Colonic mucosa (tissue), 4 donors: ENCODE measurements around the gene MPST. TPM values are rescaled to one million over a fixed set of nuclear protein-coding genes. Genes with fewer than 3 reads are reported as not detected.
"Not testable (repeated sequence)": the region's sequence is repeated elsewhere in the genome, so short reads cannot be mapped to it uniquely, and the experiment has no call there.

ENCODE experiments used
- DNase-seq: peaks from one replicate; pipeline ENCODE4 v3.0.0-alpha.2; 2020
- H3K27ac ChIP-seq: fragments of 200-600 bp; one replicate; pipeline ENCODE4 v1.8.0; 2021
- H3K27me3 ChIP-seq: fragments of 200-600 bp; one replicate; pipeline ENCODE4 v1.8.0; 2021
- H3K36me3 ChIP-seq: fragments of 200-600 bp; one replicate; pipeline ENCODE4 v1.8.0; 2021
- H3K4me1 ChIP-seq: fragments of 200-600 bp; one replicate; pipeline ENCODE4 v1.8.0; 2021; ENCODE audit warnings: mild to moderate bottlenecking
- H3K4me3 ChIP-seq: fragments of 200-600 bp; one replicate; pipeline ENCODE4 v1.8.0; 2021
- H3K9ac ChIP-seq, 2 donors: one replicate each; pipeline ENCODE4 v1.7.0; 2013; ENCODE audit warnings: control low read depth in 2 of 2, low read depth in 2 of 2, low read length in 2 of 2
- H3K9me3 ChIP-seq: fragments of 200-600 bp; one replicate; pipeline ENCODE4 v1.8.0; 2021
- intact Hi-C: fragments of 100-400 bp; cut with DNase I; formaldehyde crosslinking; loops from one replicate; pipeline ENCODE4 v1.14.1; 2022
- total RNA-seq, 2 donors: library from RNA; stranded (reverse); fragmentation: NEBNext Ultra II Directional in 1 of 2; extraction: Animal tissue kit (Norgen Biotek cat#: 25700) in 1 of 2; gene quantifications; one replicate each; pipeline ENCODE4 v1.2.1, GENCODE V29; 2021
- TF ChIP-seq, protein P1 (sequence below): fragments of 200-600 bp; IDR thresholded peaks from one replicate; pipeline ENCODE4 v1.8.0; 2022; ENCODE audit warnings: antibody characterized with exemption, mild to moderate bottlenecking
- donor health status: healthy.
- donor health status: DM: no; HTN: no; CAD: no.
- donor health status: DM: no; HTN: no; CAD: no.

MPST gene
- total RNA-seq, 2 donors from 2014 or later: 217 to 259 TPM

DNA sequence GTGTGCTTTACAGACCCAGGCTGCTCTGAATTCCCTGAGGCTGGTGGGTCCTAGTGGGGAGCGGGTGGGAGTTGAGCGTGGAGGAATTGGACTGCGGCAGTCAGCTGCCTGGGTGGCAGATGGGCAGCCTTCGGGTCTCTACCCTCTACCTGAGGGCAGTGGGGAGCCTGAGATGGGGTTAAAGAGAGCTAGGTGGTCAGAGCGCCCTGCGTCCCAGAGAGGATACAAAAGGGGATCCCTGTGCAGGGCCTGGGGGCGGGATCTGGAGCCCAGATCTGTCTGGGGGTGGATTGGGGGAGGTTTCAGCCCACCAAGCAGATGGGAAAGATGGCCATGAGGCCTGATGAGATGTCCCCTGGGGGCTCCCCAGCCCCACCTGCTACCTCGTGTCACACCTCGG, 50.2 kb downstream of the MPST start:
- no peaks in the 10 kb centered on the region for H3K4me1 ChIP-seq
- H3K27ac ChIP-seq: no peak overlapping the region
- peaks cover 10% of the 10 kb centered on the region for H3K27me3 ChIP-seq
- H3K9ac ChIP-seq: no peak overlapping the region
- intact Hi-C loops: no loop called here
- no peak overlapping the region for H3K4me3 ChIP-seq
- DNase-seq: no peak
- H3K36me3 ChIP-seq: no peaks in the 10 kb centered on the region
- TF ChIP-seq, protein P1, sequence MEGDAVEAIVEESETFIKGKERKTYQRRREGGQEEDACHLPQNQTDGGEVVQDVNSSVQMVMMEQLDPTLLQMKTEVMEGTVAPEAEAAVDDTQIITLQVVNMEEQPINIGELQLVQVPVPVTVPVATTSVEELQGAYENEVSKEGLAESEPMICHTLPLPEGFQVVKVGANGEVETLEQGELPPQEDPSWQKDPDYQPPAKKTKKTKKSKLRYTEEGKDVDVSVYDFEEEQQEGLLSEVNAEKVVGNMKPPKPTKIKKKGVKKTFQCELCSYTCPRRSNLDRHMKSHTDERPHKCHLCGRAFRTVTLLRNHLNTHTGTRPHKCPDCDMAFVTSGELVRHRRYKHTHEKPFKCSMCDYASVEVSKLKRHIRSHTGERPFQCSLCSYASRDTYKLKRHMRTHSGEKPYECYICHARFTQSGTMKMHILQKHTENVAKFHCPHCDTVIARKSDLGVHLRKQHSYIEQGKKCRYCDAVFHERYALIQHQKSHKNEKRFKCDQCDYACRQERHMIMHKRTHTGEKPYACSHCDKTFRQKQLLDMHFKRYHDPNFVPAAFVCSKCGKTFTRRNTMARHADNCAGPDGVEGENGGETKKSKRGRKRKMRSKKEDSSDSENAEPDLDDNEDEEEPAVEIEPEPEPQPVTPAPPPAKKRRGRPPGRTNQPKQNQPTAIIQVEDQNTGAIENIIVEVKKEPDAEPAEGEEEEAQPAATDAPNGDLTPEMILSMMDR: no peak
- H3K9me3 ChIP-seq: no peaks in the 10 kb centered on the region

DNA sequence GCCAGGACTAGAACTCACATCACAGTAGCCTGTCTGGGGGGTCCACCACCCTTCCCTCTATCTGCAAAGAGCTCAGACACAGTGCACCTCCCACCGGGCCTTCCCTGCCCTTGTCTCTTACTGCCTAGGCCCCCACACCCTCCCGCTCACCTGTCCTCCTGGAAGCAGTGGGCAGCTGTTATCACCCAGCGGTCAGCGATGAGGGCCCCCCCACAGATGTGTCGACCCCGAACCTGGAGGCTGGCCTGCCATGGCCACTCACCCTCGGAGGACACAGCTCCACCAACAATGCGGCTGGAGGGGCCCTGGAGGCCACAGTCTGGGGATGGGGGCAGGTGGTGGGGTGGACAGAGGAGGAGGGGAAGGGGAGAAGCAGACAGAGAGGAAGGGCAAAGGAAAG, 50.8 kb downstream of the MPST start:
- no peak for DNase-seq
- Histone ChIP-seq H3K4me3 (no peak overlapping the region), H3K9ac (no peak overlapping the region), H3K27ac (no peak overlapping the region), H3K9me3 (no peaks in the 10 kb centered on the region), H3K36me3 (no peaks in the 10 kb centered on the region), H3K27me3 (peaks cover 10% of the 10 kb centered on the region), H3K4me1 (no peaks in the 10 kb centered on the region)
- intact Hi-C loops: no loop called here
- TF ChIP-seq, protein P1: no peak

DNA sequence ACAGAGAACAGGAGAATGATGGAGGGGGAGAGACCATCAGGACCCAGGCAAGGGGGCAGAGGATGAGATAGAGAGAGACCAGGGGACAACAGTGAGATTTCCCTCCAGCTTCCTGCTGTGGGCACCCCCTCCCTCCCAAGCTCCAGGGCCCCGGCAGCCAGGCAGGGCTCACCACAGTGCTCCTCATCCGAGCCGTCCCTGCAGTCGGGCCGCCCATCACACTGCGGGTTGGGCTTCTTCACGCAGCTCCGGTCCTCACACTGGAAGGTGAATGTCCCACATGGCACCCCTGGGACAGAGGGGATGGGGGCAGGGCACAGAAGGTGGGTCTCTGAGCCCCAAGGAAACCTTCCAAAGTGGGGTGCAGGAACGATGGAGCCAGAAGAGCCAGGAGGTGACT, 51.2 kb downstream of the MPST start:
- DNase-seq: no peak

DNA sequence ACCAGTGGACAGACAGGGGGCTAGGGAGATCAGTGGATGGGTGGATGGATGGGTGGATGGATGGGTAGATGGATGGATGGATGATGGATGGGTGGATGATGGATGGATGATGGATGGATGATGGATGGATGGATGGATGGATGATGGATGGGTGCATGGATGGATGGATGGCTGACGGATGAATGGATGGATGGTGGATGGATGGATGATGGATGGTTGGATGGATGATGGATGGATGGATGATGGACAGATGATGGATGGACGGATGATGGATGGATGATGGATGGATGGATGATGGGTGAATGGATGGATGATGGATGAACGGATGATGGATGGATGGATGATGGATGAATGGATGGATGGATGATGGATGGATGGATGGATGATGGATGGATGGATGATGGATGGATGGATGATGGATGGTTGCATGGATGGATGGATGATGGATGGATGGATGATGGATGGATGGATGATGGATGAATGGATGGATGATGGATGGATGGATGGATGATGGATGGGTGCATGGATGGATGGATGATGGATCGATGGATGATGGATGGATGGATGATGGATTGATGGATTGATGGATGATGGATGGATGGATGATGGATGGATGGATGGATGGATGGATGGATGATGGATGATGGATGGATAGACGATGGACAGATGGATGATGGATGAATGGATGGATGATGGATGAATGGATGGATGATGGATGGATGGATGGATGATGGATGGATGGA, 52.5 kb downstream of the MPST start:
- H3K4me1 ChIP-seq, DNase-seq, H3K27ac ChIP-seq, H3K27me3 ChIP-seq, H3K36me3 ChIP-seq, H3K4me3 ChIP-seq, H3K9me3 ChIP-seq, H3K9ac ChIP-seq, intact Hi-C loops: not testable (repeated sequence)

More for the DNA sequence above, 51.2 kb downstream of the MPST start:
- Histone ChIP-seq H3K9ac (no peak overlapping the region), H3K4me3 (no peak overlapping the region), H3K36me3 (no peaks in the 10 kb centered on the region), H3K4me1 (no peaks in the 10 kb centered on the region), H3K27me3 (peaks cover 10% of the 10 kb centered on the region), H3K9me3 (no peaks in the 10 kb centered on the region), H3K27ac (no peak overlapping the region)
- intact Hi-C loops: no loop called here
- TF ChIP-seq, protein P1: no peak

DNA sequence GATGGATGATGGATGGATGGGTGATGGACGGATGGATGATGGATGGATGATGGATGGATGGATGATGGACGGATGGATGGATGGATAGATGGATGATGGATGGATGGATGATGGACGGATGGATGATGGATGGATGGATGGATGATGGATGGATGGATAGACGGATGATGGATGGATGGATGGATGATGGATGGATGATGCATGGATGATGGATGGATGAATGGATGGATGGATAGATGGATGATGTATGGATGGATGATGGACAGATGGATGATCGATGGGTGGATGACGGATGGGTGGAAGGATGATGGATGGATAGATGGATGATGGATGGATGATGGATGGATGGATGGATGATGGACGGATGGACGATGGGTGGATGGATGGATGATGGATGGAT, 53.1 kb downstream of the MPST start:
- no peak overlapping the region for H3K27ac ChIP-seq
- DNase-seq: no peak
- H3K4me3 ChIP-seq: no peak overlapping the region
- no peaks in the 10 kb centered on the region for H3K4me1 ChIP-seq
- TF ChIP-seq, protein P1: no peak
- H3K36me3 ChIP-seq: no peaks in the 10 kb centered on the region
- H3K9me3 ChIP-seq: no peaks in the 10 kb centered on the region
- intact Hi-C loops: no loop called here
- peaks cover 10% of the 10 kb centered on the region for H3K27me3 ChIP-seq
- no peak overlapping the region for H3K9ac ChIP-seq

DNA sequence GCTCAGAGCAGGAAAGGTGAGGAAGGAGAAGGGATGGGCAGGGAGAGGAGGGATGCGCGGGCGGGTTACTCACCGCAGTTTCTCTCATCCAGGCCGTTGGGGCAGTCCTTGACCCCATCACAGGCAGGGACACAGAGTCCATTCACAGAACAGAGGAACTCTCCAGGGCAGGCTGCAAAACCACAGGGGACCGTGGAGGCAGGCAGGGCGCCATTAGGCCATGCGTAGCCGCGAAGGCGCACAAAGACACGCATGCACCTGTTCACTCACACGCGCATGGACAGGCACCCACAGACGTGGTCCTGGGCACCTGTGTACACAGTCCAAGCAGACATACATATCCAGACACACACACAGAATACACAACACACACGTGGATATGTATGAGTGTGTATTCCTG, 55.0 kb downstream of the MPST start:
- TF ChIP-seq, protein P1: no peak
- no peaks in the 10 kb centered on the region for H3K27me3 ChIP-seq
- H3K4me1 ChIP-seq: no peaks in the 10 kb centered on the region
- H3K9me3 ChIP-seq: no peaks in the 10 kb centered on the region
- no peak overlapping the region for H3K9ac ChIP-seq
- no peak overlapping the region for H3K4me3 ChIP-seq
- H3K27ac ChIP-seq: no peak overlapping the region
- intact Hi-C loops: no loop called here
- DNase-seq: no peak
- H3K36me3 ChIP-seq: no peaks in the 10 kb centered on the region
